Tibial nerve (tissue), 4 donors: Measurements from ENCODE around the gene HOMEZ. TPM values are rescaled to one million over a fixed set of nuclear protein-coding genes. Genes with fewer than 3 reads are reported as not detected.

Experiments used
- DNase-seq, 2 donors: peaks; one replicate each; pipeline ENCODE4 v3.0.0-alpha.2; 2019; ENCODE audit warnings: low spot score in 2 of 2
- H3K27ac ChIP-seq, 4 donors: fragments of 200-600 bp; sonication (generic) in 3 of 4; one replicate each; pipeline ENCODE4 v1.5.1; 2017 to 2019; ENCODE audit warnings: mild to moderate bottlenecking in 1 of 4
- H3K27me3 ChIP-seq, 2 donors: fragments of 200-600 bp; sonication (generic) in 1 of 2; one replicate each; pipeline versions ENCODE4 v1.5.1 to v1.6.0; 2017 to 2019
- H3K36me3 ChIP-seq, 3 donors: fragments of 200-600 bp; sonication (generic); one replicate each; pipeline ENCODE4 v1.5.1; 2018 to 2019
- H3K4me1 ChIP-seq, 4 donors: fragments of 200-600 bp; sonication (generic) in 3 of 4; one replicate each; pipeline ENCODE4 v1.5.1; 2017 to 2019
- H3K4me3 ChIP-seq, 4 donors: fragments of 200-600 bp; sonication (generic) in 3 of 4; one replicate each; pipeline ENCODE4 v1.5.1; 2017 to 2019; ENCODE audit warnings: mild to moderate bottlenecking in 1 of 4, moderate library complexity in 1 of 4
- H3K9me3 ChIP-seq, 4 donors: fragments of 200-600 bp; sonication (generic) in 3 of 4; one replicate each; pipeline ENCODE4 v1.5.1; 2017 to 2019
- EP300 ChIP-seq, 2 donors: sonication (generic); formaldehyde crosslinking; IDR thresholded peaks; one replicate each; pipeline ENCODE4 v1.6.1; 2017; ENCODE audit warnings: antibody characterized with exemption in 2 of 2, mild to moderate bottlenecking in 1 of 2
- POLR2A ChIP-seq, 2 donors: fragments of 450-650 bp; IDR thresholded peaks; one replicate each; pipeline ENCODE4 v1.6.1; 2017; ENCODE audit warnings: antibody characterized with exemption in 2 of 2, mild to moderate bottlenecking in 2 of 2, moderate library complexity in 2 of 2
- WGBS, 2 donors: methylation state at CpG; one replicate each; pipeline ENCODE4 v1.1.5; 2018; 5-methylcytosine and 5-hydroxymethylcytosine counted together
- total RNA-seq, 4 donors: library from RNA; depleted of rRNA; stranded (reverse); fragments of >200 nt; gene quantifications; one replicate each; pipeline ENCODE4 v1.1.0, GENCODE V29; 2016
- TF ChIP-seq, protein P1 (sequence below), 5 experiments: fragments of 200-600 bp in 3 of 5; fragments of 450-650 bp in 2 of 5; sonication (generic) in 3 of 5; IDR thresholded peaks; one replicate each; pipeline ENCODE4 v1.5.1; 2016 to 2019; ENCODE audit warnings: antibody characterized with exemption in 5 of 5, mild to moderate bottlenecking in 3 of 5, moderate library complexity in 2 of 5

The HOMEZ gene
- total RNA-seq, 4 donors from 2014 or later = 7.5 to 35.2 (median 10.2) TPM

DNA sequence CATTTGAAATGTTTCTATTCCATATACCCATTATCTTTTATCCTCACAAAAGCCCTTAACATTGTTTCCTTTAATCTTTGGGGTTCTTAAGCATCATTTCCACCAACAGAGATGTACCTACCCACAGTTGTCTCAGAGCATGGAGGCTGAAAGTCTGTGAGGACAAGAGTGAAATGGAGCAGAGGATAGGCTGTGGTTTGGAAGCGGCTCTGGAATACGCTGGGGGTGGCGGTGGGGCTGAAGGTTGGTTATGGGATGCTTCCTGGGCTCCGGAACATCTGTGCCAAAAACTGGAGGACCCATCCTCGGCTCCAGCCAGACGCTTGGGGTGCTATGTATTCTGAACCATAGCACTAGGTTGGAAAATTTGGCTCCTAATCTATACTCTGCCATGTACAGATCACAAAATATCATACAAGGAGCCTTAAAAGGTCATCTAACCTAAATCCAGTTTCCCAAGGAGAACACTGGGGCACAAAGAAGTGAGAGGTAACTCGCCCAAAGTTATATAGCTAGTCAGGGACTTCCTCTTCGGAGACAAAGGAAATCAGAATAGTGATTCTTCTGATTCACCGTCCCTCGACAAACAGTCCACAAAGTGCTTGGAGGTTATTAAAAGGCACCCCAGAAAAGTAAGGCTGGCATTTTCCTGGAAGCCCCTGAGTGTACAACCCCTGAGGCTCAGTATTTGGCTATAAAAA lies 14.2 kb upstream of the HOMEZ start:
- no peak for DNase-seq
- H3K27ac ChIP-seq = peak overlapping the region; percentile 97 to 100 (median 98)
- TF ChIP-seq EP300 (IDR thresholded peaks at IDR 0.05) (no peak), POLR2A (IDR thresholded peaks at IDR 0.05) (no peak)
- TF ChIP-seq, protein P1, sequence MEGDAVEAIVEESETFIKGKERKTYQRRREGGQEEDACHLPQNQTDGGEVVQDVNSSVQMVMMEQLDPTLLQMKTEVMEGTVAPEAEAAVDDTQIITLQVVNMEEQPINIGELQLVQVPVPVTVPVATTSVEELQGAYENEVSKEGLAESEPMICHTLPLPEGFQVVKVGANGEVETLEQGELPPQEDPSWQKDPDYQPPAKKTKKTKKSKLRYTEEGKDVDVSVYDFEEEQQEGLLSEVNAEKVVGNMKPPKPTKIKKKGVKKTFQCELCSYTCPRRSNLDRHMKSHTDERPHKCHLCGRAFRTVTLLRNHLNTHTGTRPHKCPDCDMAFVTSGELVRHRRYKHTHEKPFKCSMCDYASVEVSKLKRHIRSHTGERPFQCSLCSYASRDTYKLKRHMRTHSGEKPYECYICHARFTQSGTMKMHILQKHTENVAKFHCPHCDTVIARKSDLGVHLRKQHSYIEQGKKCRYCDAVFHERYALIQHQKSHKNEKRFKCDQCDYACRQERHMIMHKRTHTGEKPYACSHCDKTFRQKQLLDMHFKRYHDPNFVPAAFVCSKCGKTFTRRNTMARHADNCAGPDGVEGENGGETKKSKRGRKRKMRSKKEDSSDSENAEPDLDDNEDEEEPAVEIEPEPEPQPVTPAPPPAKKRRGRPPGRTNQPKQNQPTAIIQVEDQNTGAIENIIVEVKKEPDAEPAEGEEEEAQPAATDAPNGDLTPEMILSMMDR (IDR thresholded peaks at IDR 0.05) = no peak
- peak overlapping the region; percentile 59 to 95 (median 65) for H3K4me3 ChIP-seq
- H3K36me3 ChIP-seq = peaks cover 0 to 26% (median 0%) of the 10 kb centered on the region in 3 donors
- H3K4me1 ChIP-seq = peaks cover 0 to 45% (median 20%) of the 10 kb centered on the region in 4 donors
- H3K9me3 ChIP-seq = no peaks in the 10 kb centered on the region
- WGBS, 2 donors = 63 to 65% methylated on average over 10 of the region's 10 CpGs
- no peaks in the 10 kb centered on the region for H3K27me3 ChIP-seq

DNA sequence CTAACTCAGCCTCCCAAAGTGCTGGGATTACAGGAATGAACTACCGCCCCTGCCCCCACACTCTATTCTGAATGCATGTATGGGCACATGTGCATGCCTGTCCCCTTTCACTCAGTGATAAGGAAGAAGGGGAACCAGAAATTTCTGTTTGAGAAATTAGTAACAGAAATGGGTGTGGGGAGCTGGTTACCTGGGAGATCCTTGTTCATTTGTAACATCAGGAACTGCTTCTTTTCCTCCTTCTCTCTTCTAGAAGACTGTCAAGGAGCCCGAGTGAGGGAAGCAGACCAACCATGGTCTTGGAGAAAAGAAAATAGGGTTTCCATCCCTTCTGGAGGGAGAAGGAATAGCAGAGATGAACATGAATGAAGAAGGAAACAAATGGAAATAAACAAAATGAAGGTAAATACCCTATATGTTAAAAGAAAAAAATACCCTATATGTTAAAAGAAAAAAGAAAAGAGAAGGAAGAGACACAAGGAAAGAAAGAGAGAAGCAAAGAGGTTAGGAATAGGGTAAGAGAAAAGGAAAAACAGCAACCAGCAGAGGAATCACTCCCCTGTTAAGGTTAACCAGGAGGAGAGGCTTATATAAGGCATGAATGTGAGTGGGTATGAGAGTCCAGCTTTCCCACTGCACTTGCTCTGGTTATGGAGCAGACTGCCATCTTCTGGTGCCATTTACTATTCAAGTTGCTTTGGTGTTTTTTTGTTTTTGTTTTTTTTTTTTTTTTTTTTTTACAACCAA lies 13.5 kb upstream of the HOMEZ start:
- Histone ChIP-seq H3K9me3 (no peaks in the 10 kb centered on the region), H3K36me3 (peaks cover 0 to 26% (median 0%) of the 10 kb centered on the region in 3 donors), H3K27me3 (no peaks in the 10 kb centered on the region), H3K4me1 (peaks cover 0 to 52% (median 24%) of the 10 kb centered on the region in 4 donors), H3K27ac (peak overlapping the region in 3 of 4 donors; percentile 24 to 100 (median 97)), H3K4me3 (no peak overlapping the region)
- 72 to 87% methylated on average over 2 of the region's 2 CpGs for WGBS, 2 donors
- DNase-seq = no peak
- no peak for TF ChIP-seq EP300 (IDR thresholded peaks at IDR 0.05)
- TF ChIP-seq, protein P1 (IDR thresholded peaks at IDR 0.05) = peak in 2 of 5 experiments; percentile 13 to 17

DNA sequence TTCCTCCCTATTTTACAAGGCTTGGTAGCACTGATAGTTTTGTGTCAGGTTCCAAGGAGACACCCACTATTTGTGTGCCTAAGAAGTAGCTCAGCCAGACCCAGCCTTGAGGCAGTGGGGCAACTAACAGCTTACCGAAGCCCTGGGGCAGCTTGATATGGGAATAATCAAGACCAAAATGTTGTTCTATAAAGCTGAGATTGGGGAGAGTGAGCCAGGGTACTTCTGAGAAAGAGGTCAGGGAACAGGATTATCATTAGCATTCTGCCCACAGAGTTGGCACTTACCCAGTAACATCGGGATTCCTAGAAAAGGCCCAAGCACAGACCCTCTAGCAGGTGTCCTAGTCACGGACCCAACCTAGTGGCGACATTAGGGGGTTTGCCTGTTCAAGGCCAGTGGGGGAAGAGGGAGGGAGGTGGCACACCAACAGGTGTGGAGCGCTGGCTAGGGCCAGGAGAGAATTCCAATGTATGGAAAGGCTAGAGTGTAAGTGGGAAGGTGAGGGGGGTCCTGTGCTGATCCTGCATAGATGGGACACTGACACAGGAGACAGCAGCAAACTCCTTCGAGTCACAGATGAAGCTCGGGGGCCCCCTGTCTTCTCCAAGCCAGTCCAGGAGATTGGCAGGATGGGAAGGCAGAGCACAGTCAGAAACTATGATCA lies 11.8 kb upstream of the HOMEZ start:
- Histone ChIP-seq H3K4me1 (peaks cover 0 to 50% (median 23%) of the 10 kb centered on the region in 4 donors), H3K27me3 (no peaks in the 10 kb centered on the region), H3K36me3 (peaks cover 0 to 26% (median 0%) of the 10 kb centered on the region in 3 donors), H3K9me3 (no peaks in the 10 kb centered on the region), H3K4me3 (no peak overlapping the region), H3K27ac (peak overlapping the region in 2 of 4 donors; percentile 97 to 100)
- 83 to 89% methylated on average over 7 of the region's 7 CpGs for WGBS, 2 donors
- no peak for DNase-seq
- TF ChIP-seq, protein P1 (IDR thresholded peaks at IDR 0.05) = no peak
- TF ChIP-seq POLR2A (IDR thresholded peaks at IDR 0.05) = no peak
- no peak for TF ChIP-seq EP300 (IDR thresholded peaks at IDR 0.05)

DNA sequence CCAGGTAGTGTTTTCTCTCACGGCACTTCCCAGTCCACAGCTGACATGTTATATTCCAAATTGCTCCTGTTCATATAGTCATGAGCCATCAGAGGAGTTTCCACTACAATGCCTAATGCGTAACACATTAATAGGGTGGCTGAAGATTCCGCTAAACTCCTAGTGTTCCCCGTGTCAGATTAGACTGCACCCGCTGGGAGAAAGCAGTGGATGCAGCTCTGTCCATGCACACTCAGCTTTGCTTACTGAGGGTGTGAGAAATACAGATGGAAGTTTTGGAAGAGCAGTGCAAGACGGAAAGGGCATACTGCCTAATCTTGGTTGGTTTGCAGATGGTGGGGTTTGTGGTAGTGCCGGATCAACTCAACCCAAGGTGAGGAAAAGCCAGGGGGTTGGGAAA lies 11.2 kb upstream of the HOMEZ start:
- Histone ChIP-seq H3K36me3 (peaks cover 0 to 26% (median 0%) of the 10 kb centered on the region in 3 donors), H3K27ac (peak overlapping the region in 2 of 4 donors; percentile 27 to 30), H3K4me1 (peaks cover 0 to 47% (median 23%) of the 10 kb centered on the region in 4 donors), H3K4me3 (no peak overlapping the region), H3K27me3 (no peaks in the 10 kb centered on the region), H3K9me3 (no peaks in the 10 kb centered on the region)
- 87 to 89% methylated on average over 7 of the region's 7 CpGs for WGBS, 2 donors
- TF ChIP-seq POLR2A (IDR thresholded peaks at IDR 0.05) (no peak), EP300 (IDR thresholded peaks at IDR 0.05) (no peak)
- TF ChIP-seq, protein P1 (IDR thresholded peaks at IDR 0.05) = no peak
- no peak for DNase-seq
